Progenitor cell of endocrine pancreas (in vitro differentiated cells): ENCODE measurements around the gene FBN3. TPM values are rescaled to one million over a fixed set of nuclear protein-coding genes. Genes with fewer than 3 reads are reported as not detected.

Experiments
- DNase-seq: peaks from one replicate; pipeline ENCODE4 v3.0.0; 2021; ENCODE audit warnings: low spot score; ENCODE audit not compliant: unreplicated experiment
- H3K27ac Mint-ChIP-seq: 2 replicates; pipeline ENCODE4 v1.8.0; 2021; ENCODE audit warnings: mild to moderate bottlenecking, moderate library complexity, mixed read lengths
- H3K27me3 Mint-ChIP-seq: 2 replicates; pipeline ENCODE4 v1.8.0; 2021; ENCODE audit warnings: mixed read lengths
- H3K36me3 Mint-ChIP-seq: 2 replicates; pipeline ENCODE4 v1.8.0; 2022; ENCODE audit warnings: mixed read lengths; ENCODE audit not compliant: insufficient read depth
- H3K4me1 Mint-ChIP-seq: 2 replicates; pipeline ENCODE4 v1.8.0; 2021; ENCODE audit warnings: low read depth, mixed read lengths
- H3K4me3 Mint-ChIP-seq: 2 replicates; pipeline ENCODE4 v1.8.0; 2021; ENCODE audit warnings: low read depth, mild to moderate bottlenecking, moderate library complexity, mixed read lengths
- H3K9me3 Mint-ChIP-seq: 2 replicates; pipeline ENCODE4 v1.8.0; 2021; ENCODE audit warnings: low read depth, mixed read lengths
- total RNA-seq: library from RNA; stranded (reverse); gene quantifications from 2 replicates; pipeline ENCODE4 v1.2.1, GENCODE V29; 2021
- TF ChIP-seq, protein P1 (sequence below): fragments of 200-600 bp; sonication (generic); IDR thresholded peaks from one replicate; pipeline ENCODE4 v1.5.0; 2021; ENCODE audit warnings: antibody characterized with exemption, mild to moderate bottlenecking; ENCODE audit not compliant: unreplicated experiment

Gene FBN3
- total RNA-seq, 1 donor from 2014 or later = 121 TPM

DNA sequence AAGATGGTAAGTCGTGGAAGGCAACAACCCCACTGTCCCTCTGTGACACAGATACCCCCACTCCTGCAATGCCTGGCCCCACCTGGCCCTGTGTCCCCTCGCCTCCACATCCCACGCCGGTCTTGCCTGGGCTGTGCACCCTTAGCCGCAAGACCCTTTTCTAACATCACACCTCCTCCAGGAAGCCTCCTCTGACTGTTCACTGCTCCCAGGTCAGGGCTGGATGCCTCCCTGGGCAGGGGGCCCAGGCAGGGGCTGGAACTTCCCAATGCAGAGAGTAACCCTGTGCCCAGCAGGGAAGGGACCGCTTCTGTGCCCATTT is 1.3 kb downstream of the FBN3 start:
- Mint-ChIP-seq H3K4me3 (peak overlapping the region; percentile 82), H3K4me1 (peaks cover 22% of the 10 kb centered on the region), H3K27ac (peak overlapping the region; percentile 97), H3K27me3 (no peaks in the 10 kb centered on the region), H3K9me3 (no peaks in the 10 kb centered on the region), H3K36me3 (peaks cover 2% of the 10 kb centered on the region)
- DNase-seq = no peak
- TF ChIP-seq, protein P1, sequence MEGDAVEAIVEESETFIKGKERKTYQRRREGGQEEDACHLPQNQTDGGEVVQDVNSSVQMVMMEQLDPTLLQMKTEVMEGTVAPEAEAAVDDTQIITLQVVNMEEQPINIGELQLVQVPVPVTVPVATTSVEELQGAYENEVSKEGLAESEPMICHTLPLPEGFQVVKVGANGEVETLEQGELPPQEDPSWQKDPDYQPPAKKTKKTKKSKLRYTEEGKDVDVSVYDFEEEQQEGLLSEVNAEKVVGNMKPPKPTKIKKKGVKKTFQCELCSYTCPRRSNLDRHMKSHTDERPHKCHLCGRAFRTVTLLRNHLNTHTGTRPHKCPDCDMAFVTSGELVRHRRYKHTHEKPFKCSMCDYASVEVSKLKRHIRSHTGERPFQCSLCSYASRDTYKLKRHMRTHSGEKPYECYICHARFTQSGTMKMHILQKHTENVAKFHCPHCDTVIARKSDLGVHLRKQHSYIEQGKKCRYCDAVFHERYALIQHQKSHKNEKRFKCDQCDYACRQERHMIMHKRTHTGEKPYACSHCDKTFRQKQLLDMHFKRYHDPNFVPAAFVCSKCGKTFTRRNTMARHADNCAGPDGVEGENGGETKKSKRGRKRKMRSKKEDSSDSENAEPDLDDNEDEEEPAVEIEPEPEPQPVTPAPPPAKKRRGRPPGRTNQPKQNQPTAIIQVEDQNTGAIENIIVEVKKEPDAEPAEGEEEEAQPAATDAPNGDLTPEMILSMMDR = no peak

DNA sequence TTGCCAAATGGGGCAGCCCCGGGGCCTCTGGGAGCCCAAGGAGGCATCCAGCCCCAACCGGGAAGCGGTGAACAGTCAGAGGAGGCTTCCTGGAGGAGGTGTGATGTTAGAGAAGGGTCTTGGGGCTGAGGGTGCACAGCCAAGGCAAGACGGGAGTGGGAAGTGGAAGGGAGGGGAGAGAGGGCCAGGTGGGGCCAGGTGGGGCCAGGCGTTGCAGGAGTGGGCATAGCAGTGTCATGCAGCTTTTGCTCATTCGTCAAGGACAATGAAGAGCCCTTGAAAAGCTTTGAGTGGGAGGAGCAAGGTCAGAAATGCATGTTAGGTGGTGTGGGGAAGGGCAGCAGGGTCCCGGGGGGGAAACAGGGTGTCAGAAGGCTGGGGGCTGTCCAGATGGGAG is 1.8 kb downstream of the FBN3 start:
- Mint-ChIP-seq H3K36me3 (peaks cover 2% of the 10 kb centered on the region), H3K9me3 (no peaks in the 10 kb centered on the region), H3K27ac (no peak overlapping the region), H3K4me3 (peak overlapping the region; percentile 82), H3K4me1 (peaks cover 22% of the 10 kb centered on the region), H3K27me3 (no peaks in the 10 kb centered on the region)
- no peak for DNase-seq
- TF ChIP-seq, protein P1 = no peak

DNA sequence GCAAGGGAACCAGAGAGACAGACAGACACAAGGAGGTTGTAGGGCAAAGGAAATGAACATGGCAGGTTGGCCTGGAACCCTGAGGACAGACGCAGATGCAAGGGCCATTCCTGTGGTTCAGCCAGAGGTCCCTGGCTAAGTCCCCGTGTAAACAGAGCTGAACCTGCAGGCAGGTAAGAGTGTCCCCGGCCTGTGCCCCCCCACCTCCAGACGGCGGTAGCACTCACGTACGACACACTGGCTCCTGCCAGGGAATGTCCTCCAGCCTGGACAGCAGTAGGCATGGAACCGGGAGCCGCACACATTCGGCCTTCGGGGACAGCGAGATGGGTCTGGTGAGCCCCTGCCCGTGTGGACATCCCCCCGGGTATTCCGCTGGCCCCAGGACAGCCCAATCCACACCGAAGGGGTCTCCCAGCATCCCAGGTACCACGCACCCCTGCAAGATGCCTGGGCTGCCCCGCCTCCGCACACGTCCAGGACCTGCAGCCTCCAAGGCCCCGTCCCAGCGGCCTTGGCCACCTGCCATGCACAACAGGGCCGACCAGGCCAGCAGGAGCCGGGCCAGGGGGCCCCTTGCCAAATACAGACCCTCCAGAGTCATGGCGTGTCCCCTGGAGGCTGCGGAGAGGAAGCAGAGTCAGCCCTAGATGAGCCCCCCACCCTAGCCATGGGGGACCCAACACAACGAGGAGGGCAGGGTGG is 2.4 kb downstream of the FBN3 start:
- no peak for DNase-seq
- H3K4me1 Mint-ChIP-seq = peaks cover 22% of the 10 kb centered on the region
- H3K4me3 Mint-ChIP-seq = no peak overlapping the region
- H3K27ac Mint-ChIP-seq = no peak overlapping the region
- H3K9me3 Mint-ChIP-seq = no peaks in the 10 kb centered on the region
- no peaks in the 10 kb centered on the region for H3K27me3 Mint-ChIP-seq
- TF ChIP-seq, protein P1 = no peak
- peaks cover 2% of the 10 kb centered on the region for H3K36me3 Mint-ChIP-seq

DNA sequence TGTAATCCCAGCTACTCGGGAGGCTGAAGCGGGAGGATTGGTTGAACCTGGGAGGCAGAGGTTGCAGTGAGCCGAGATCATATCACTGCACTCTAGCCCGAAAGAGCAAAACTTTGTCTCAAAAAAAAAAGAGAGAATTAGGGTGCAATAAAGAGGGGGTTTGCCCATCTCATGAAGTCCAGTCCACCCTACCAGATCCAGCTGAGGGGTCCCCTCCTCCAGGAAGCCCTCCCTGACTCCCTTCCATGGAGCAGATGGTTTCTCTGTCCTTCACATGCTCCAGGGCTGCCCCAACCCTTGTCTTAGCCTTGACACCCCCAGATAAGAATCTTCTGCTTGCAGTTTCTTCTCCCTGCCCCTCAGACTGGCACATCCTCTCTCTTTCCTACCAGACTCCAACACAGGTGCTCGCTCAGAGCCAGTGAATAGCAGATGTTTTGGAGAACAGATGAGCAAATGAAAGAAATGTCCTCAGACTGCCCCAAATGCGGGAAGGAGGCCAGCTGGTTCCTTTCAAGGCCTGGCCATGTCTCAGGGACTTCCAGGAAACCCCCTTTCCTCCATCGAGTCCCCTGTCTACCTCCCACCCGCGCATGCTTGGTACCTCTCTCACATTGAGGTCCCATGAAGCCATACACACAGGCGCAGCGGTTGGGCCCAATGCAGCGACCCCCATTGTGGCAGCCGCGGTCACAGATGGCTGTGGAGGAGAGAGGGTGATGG is 5.0 kb downstream of the FBN3 start:
- Mint-ChIP-seq H3K4me3 (no peak overlapping the region), H3K4me1 (peaks cover 9% of the 10 kb centered on the region), H3K27ac (no peak overlapping the region), H3K27me3 (no peaks in the 10 kb centered on the region), H3K36me3 (peaks cover 6% of the 10 kb centered on the region), H3K9me3 (no peaks in the 10 kb centered on the region)
- no peak for DNase-seq
- TF ChIP-seq, protein P1 = no peak

DNA sequence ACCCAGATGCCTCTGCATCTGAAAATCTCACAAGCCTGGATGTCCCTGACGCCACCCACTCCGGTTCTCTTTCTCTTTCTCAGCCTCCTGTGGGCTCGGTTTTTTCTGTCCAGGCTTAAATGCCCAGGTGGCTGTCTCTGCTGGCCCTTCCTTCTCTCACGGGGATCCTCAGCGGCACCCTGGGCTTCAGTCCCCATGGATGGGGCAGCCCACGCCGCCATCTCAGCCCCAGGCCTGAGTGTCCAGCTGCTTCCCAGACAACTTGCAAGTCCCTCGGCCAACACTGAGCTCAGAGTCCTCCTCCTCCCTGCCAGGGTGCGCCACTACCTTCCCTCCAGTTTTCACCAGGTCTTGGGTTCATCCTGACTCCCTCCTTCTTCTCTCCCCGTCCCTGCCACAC is 6.4 kb downstream of the FBN3 start:
- TF ChIP-seq, protein P1 = no peak
- no peaks in the 10 kb centered on the region for H3K27me3 Mint-ChIP-seq
- no peak for DNase-seq

More for the DNA sequence above, 6.4 kb downstream of the FBN3 start:
- Mint-ChIP-seq H3K27ac (no peak overlapping the region), H3K9me3 (no peaks in the 10 kb centered on the region), H3K4me3 (no peak overlapping the region), H3K4me1 (peaks cover 5% of the 10 kb centered on the region), H3K36me3 (peaks cover 6% of the 10 kb centered on the region)
